H1 (cell line): ENCODE data around the gene ZNF423. TPM values are rescaled to one million over a fixed set of nuclear protein-coding genes. Genes with fewer than 3 reads are reported as not detected.
A peak's percentile ranks its signal among the peaks of the same experiment; 100 is the strongest.

Source experiments
- CTCF ChIA-PET: fragments of 300-600 bp; sonication (Branson Sonifier 250); formaldehyde crosslinking; loops from one replicate; lab custom pipeline; 2021; ENCODE audit not compliant: partially characterized antibody; lab: Charles Lee
- POLR2A ChIA-PET: fragments of 300-600 bp; sonication (Branson Sonifier 250); formaldehyde crosslinking; loops from one replicate; lab custom pipeline; 2021; ENCODE audit warnings: inconsistent platforms; ENCODE audit not compliant: partially characterized antibody; lab: Charles Lee
- DNase-seq, 2 experiments: peaks; one replicate each; pipeline versions ENCODE4 v3.0.0 to v3.0.0-alpha.2; 2010 to 2022; ENCODE audit warnings: low spot score in 2 of 2, low read depth in 1 of 2, mixed read lengths in 1 of 2
- FAIRE-seq: peaks from 2 replicates; lab custom pipeline; 2011; peaks lifted over from hg19 to GRCh38; lab: Jason Lieb, UNC
- H2AFZ ChIP-seq: 2 replicates; pipeline ENCODE4 v1.8.1; 2012; ENCODE audit warnings: low read length, inconsistent platforms
- H2AK5ac ChIP-seq: 2 replicates; pipeline ENCODE4 v1.6.1; 2013; ENCODE audit warnings: low read depth, low read length
- H2BK120ac ChIP-seq: replicated peaks from 2 replicates; pipeline ENCODE3; 2013; ENCODE audit warnings: low read depth, low read length, inconsistent platforms
- H2BK12ac ChIP-seq: 2 replicates; pipeline ENCODE4 v1.6.1; 2013; ENCODE audit warnings: low read depth, low read length
- H2BK15ac ChIP-seq: 2 replicates; pipeline ENCODE4 v1.6.1; 2013; ENCODE audit warnings: low read length
- H2BK20ac ChIP-seq: 2 replicates; pipeline ENCODE4 v1.6.1; 2013; ENCODE audit warnings: low read length
- H2BK5ac ChIP-seq: 2 replicates; pipeline ENCODE4 v1.6.1; 2013; ENCODE audit warnings: low read depth, low read length
- H3K14ac ChIP-seq: 2 replicates; pipeline ENCODE4 v1.6.1; 2013; ENCODE audit warnings: inconsistent platforms; ENCODE audit not compliant: insufficient read length
- H3K18ac ChIP-seq: 2 replicates; pipeline ENCODE4 v1.6.1; 2013; ENCODE audit warnings: low read length; ENCODE audit errors: extremely low read depth
- H3K23ac ChIP-seq: 2 replicates; pipeline ENCODE4 v1.6.1; 2013; ENCODE audit warnings: inconsistent platforms; ENCODE audit not compliant: insufficient read length
- H3K23me2 ChIP-seq: 2 replicates; pipeline ENCODE4 v1.6.1; 2013; ENCODE audit warnings: low read depth, low read length
- H3K27ac ChIP-seq: 2 replicates; pipeline ENCODE4 v1.6.1; 2011; ENCODE audit warnings: low read depth, low read length, inconsistent platforms
- H3K27me3 ChIP-seq, 4 experiments: replicated peaks in 1 of 4; 1 replicate in 1 of 4; 2 replicates in 3 of 4; pipeline versions ENCODE4 v1.6.1 to v1.8.1; 2011 to 2013; ENCODE audit warnings: low read length in 3 of 4, mild to moderate bottlenecking in 3 of 4, inconsistent platforms in 2 of 4, mixed read lengths in 2 of 4, moderate library complexity in 1 of 4; ENCODE audit not compliant: control insufficient read depth in 3 of 4, insufficient read depth in 3 of 4; ENCODE audit errors: extremely low read depth in 1 of 4
- H3K36me3 ChIP-seq, 4 experiments: 2 replicates each; pipeline versions ENCODE4 v1.6.1 to v1.8.1; 2011 to 2013; ENCODE audit warnings: mild to moderate bottlenecking in 4 of 4, low read length in 3 of 4, moderate library complexity in 2 of 4, control low read depth in 1 of 4, inconsistent platforms in 1 of 4; ENCODE audit not compliant: insufficient read depth in 4 of 4, control insufficient read depth in 2 of 4
- H3K4ac ChIP-seq: replicated peaks from 2 replicates; pipeline ENCODE3; 2013; ENCODE audit warnings: low read length, low read depth, mixed read lengths, inconsistent platforms; ENCODE audit not compliant: insufficient read length
- H3K4me1 ChIP-seq, 4 experiments: replicated peaks in 1 of 4; 1 replicate in 1 of 4; 2 replicates in 3 of 4; pipeline versions ENCODE4 v1.6.1 to v1.8.1; 2011 to 2013; ENCODE audit warnings: low read length in 3 of 4, inconsistent platforms in 2 of 4, mixed read lengths in 1 of 4; ENCODE audit not compliant: insufficient read depth in 4 of 4, control insufficient read depth in 3 of 4
- H3K4me2 ChIP-seq, 2 experiments: 2 replicates each; pipeline versions ENCODE4 v1.6.1 to v1.8.1; 2011 to 2013; ENCODE audit warnings: low read depth in 2 of 2, low read length in 2 of 2, control low read depth in 1 of 2, inconsistent platforms in 1 of 2, mild to moderate bottlenecking in 1 of 2; ENCODE audit not compliant: insufficient read depth in 1 of 2
- H3K4me3 ChIP-seq, 4 experiments: fragments of 200-600, 300-600 bp in 1 of 4; sonication (generic), shearing (Covaris generic), sonication (Bioruptor Twin) in 1 of 4; 2 replicates each; pipeline versions ENCODE4 v1.5.1 to v1.8.1; 2011 to 2016; ENCODE audit warnings: low read length in 4 of 4, low read depth in 3 of 4, control low read depth in 2 of 4, inconsistent platforms in 2 of 4, mild to moderate bottlenecking in 2 of 4, mixed read lengths in 1 of 4, moderate library complexity in 1 of 4; ENCODE audit not compliant: insufficient read depth in 2 of 4; ENCODE audit errors: extremely low read depth in 1 of 4
- H3K56ac ChIP-seq: replicated peaks from 2 replicates; pipeline ENCODE3; 2013; ENCODE audit warnings: low read depth, mild to moderate bottlenecking, mixed read lengths, low read length, inconsistent platforms; ENCODE audit not compliant: insufficient read length
- H3K79me1 ChIP-seq: 2 replicates; pipeline ENCODE4 v1.6.1; 2013; ENCODE audit warnings: low read depth, low read length, control low read depth
- H3K79me2 ChIP-seq, 2 experiments: 2 replicates each; pipeline versions ENCODE4 v1.6.1 to v1.8.1; 2012 to 2013; ENCODE audit warnings: low read length in 2 of 2, mild to moderate bottlenecking in 2 of 2, inconsistent platforms in 1 of 2; ENCODE audit not compliant: insufficient read depth in 2 of 2, control insufficient read depth in 1 of 2
- H3K9ac ChIP-seq, 4 experiments: replicated peaks in 1 of 4; 1 replicate in 1 of 4; 2 replicates in 3 of 4; pipeline versions ENCODE4 v1.6.1 to v1.8.1; 2011 to 2013; ENCODE audit warnings: low read depth in 3 of 4, low read length in 3 of 4, control low read depth in 2 of 4, mild to moderate bottlenecking in 2 of 4, moderate library complexity in 2 of 4, inconsistent platforms in 1 of 4; ENCODE audit errors: extremely low read depth in 1 of 4
- H3K9me3 ChIP-seq, 2 experiments: 2 replicates each; pipeline versions ENCODE4 v1.6.1 to v1.8.1; 2012 to 2013; ENCODE audit warnings: mild to moderate bottlenecking in 2 of 2, moderate library complexity in 2 of 2, control low read depth in 1 of 2, inconsistent platforms in 1 of 2, low read depth in 1 of 2, low read length in 1 of 2, mixed read lengths in 1 of 2; ENCODE audit not compliant: insufficient read depth in 2 of 2
- H4K20me1 ChIP-seq, 2 experiments: replicated peaks in 1 of 2; 2 replicates each; pipeline versions ENCODE3 to v1.8.1; 2011 to 2013; ENCODE audit warnings: inconsistent platforms in 2 of 2, low read length in 2 of 2, mild to moderate bottlenecking in 1 of 2; ENCODE audit not compliant: insufficient read depth in 2 of 2, control insufficient read depth in 1 of 2
- H4K5ac ChIP-seq: 2 replicates; pipeline ENCODE4 v1.6.1; 2013; ENCODE audit warnings: low read length, low read depth, mixed read lengths, inconsistent platforms; ENCODE audit not compliant: insufficient read length
- H4K8ac ChIP-seq: 2 replicates; pipeline ENCODE4 v1.8.0; 2013; ENCODE audit warnings: mild to moderate bottlenecking, moderate library complexity, low read length, inconsistent platforms; ENCODE audit not compliant: insufficient read depth; ENCODE audit errors: extremely low read depth
- H4K91ac ChIP-seq: replicated peaks from 2 replicates; pipeline ENCODE3; 2013; ENCODE audit warnings: low read length, mixed read lengths, inconsistent platforms; ENCODE audit not compliant: insufficient read length
- POLR2A ChIP-seq, 2 experiments: IDR thresholded peaks; 1 replicate in 1 of 2; 2 replicates in 1 of 2; pipeline ENCODE4 v1.6.1; 2011; ENCODE audit warnings: low read depth in 2 of 2, low read length in 2 of 2, mild to moderate bottlenecking in 2 of 2; ENCODE audit errors: control extremely low read depth in 1 of 2
- TEAD4 ChIP-seq: IDR thresholded peaks from 2 replicates; pipeline ENCODE4 v1.6.1; 2012; ENCODE audit warnings: low read depth, low read length, inconsistent platforms, mixed read lengths
- WGBS, 2 experiments: shearing (Covaris generic) in 1 of 2; methylation state at CpG; one replicate each; pipeline versions ENCODE4 v1.1.6 to v1.1.7; 2013 to 2015; ENCODE audit warnings: low lambda C conversion rate in 2 of 2, mixed read lengths in 2 of 2, inconsistent platforms in 1 of 2, low coverage in 1 of 2, missing lambda C conversion rate in 1 of 2; ENCODE audit not compliant: insufficient replicate concordance in 2 of 2, insufficient coverage in 1 of 2, insufficient read length in 1 of 2; ENCODE audit errors: extremely low coverage in 1 of 2, missing lambda C conversion rate in 1 of 2; 5-methylcytosine and 5-hydroxymethylcytosine counted together
- polyA plus RNA-seq, 7 experiments: library from polyadenylated mRNA; depleted of rRNA in 3 of 7; stranded (reverse) in 5 of 7; unstranded in 2 of 7; fragments of >200 nt in 5 of 7; fragments of 200-250 nt in 2 of 7; gene quantifications; 1 replicate in 5 of 7; 2 replicates in 1 of 7; 4 replicates in 1 of 7; pipeline versions ENCODE4 v1.2.1 to v1.2.3, GENCODE V29; 2011 to 2013; ENCODE audit warnings: missing spikeins in 2 of 7, mixed read lengths in 2 of 7
- total RNA-seq: library from RNA; stranded (reverse); fragmentation: NEBNext Ultra II Directional; extraction: Animal tissue kit (Norgen Biotek cat#: 25700); gene quantifications from 2 replicates; pipeline ENCODE4 v1.2.1, GENCODE V29; 2021

ZNF423 gene
- total and polyA plus RNA-seq, 2 of the 8 experiments (the other 6 are each of a cell fraction or from before 2014, with no cell fraction given) = 38.2 to 52.3 TPM

GRCh38 chr16:49564496-49565229 lies 291.2 kb downstream of the ZNF423 start:
- Histone ChIP-seq H2BK20ac (no peak overlapping the region), H3K14ac (no peak overlapping the region), H4K8ac (no peak overlapping the region), H2AFZ (no peak overlapping the region), H3K4me3 (no peak overlapping the region), H3K4me1 (peaks cover 3 to 10% (median 4%) of the 10 kb centered on the region in 4 experiments), H3K36me3 (no peaks in the 10 kb centered on the region), H3K9ac (no peak overlapping the region), H3K79me1 (peaks cover 2% of the 10 kb centered on the region), H2AK5ac (no peak overlapping the region), H3K18ac (no peak overlapping the region), H3K27me3 (no peaks in the 10 kb centered on the region; a peak in 1 of 7 replicates), H3K4me2 (no peak overlapping the region), H3K27ac (no peak overlapping the region), H4K20me1 (no peaks in the 10 kb centered on the region), H2BK15ac (0 out of 2 replicates have a peak overlapping the region, but pooled peaks have one; percentile 54), H3K4ac (no peak overlapping the region), H2BK120ac (no peak overlapping the region), H3K56ac (no peak overlapping the region), H2BK12ac (0 out of 2 replicates have a peak overlapping the region, but pooled peaks have one; percentile 17), H3K9me3 (no peaks in the 10 kb centered on the region), H3K23me2 (peaks cover 1% of the 10 kb centered on the region; the same call in 1 of the 2 replicates), H4K91ac (no peak overlapping the region), H3K79me2 (no peaks in the 10 kb centered on the region), H4K5ac (no peak overlapping the region), H3K23ac (no peak overlapping the region), H2BK5ac (no peak overlapping the region)
- no peak for FAIRE-seq
- DNase-seq = no peak
- CTCF ChIA-PET = interaction anchor here (0.8 to 2.8 kb wide), 9 partner anchors 9 to 357 kb away, joined by 3 to 21 read pairs (median 4); no protein-coding TSS in a partner anchor
- 81% methylated on average over 14 of the region's 14 CpGs; no CpG with 5 or more reads in 1 of the 2 experiments for WGBS, 2 experiments
- POLR2A ChIA-PET = no interaction called here
- TF ChIP-seq POLR2A (IDR thresholded peaks at IDR 0.05; ENCODE audit: control extremely low read depth in 1 of 2, low read depth in 2 of 2, low read length in 2 of 2) (no peak), TEAD4 (peak; percentile 64)
